HG02798 (cell line): ENCODE measurements around the gene ATP9B.
A peak's percentile ranks its signal among the peaks of the same experiment; 100 is the strongest.

Source experiments
- ATAC-seq: cut with Tn5 transposase; IDR thresholded peaks from one replicate; pipeline ENCODE4 v1.9.1; 2021; ENCODE audit warnings: mild to moderate bottlenecking; ENCODE audit not compliant: unreplicated experiment, poor library complexity

ATP9B gene

GRCh38 chr18:79420033-79420745, 351.0 kb downstream of the ATP9B start:
- no peak for ATAC-seq

GRCh38 chr18:79421275-79421857, 352.2 kb downstream of the ATP9B start:
- no peak for ATAC-seq

- ATAC-seq: peak; percentile 52
Measured at GRCh38 chr18:79422022-79422782, 353.0 kb downstream of the ATP9B start.

- no peak for ATAC-seq
Measured at GRCh38 chr18:79422783-79423165, 353.6 kb downstream of the ATP9B start.

GRCh38 chr18:79423211-79424007, 354.2 kb downstream of the ATP9B start:
- ATAC-seq: no peak

- no peak for ATAC-seq
Measured at GRCh38 chr18:79424008-79424565, 354.9 kb downstream of the ATP9B start.

GRCh38 chr18:79424880-79425568, 355.8 kb downstream of the ATP9B start:
- ATAC-seq: no peak

GRCh38 chr18:79425569-79425886, 356.3 kb downstream of the ATP9B start:
- no peak for ATAC-seq

GRCh38 chr18:79426376-79427300, 357.4 kb downstream of the ATP9B start:
- no peak for ATAC-seq

GRCh38 chr18:79427368-79428225, 358.4 kb downstream of the ATP9B start:
- no peak for ATAC-seq
